ENCODE measurements around the gene UBQLN1. TPM values are rescaled to one million over a fixed set of nuclear protein-coding genes. Genes with fewer than 3 reads are reported as not detected.

The UBQLN1 gene
- total and polyA plus RNA-seq, 2 donors (not counting 3 experiments of a cell fraction or from before 2014, with no cell fraction given), result 66.1 to 110 TPM

DNA sequence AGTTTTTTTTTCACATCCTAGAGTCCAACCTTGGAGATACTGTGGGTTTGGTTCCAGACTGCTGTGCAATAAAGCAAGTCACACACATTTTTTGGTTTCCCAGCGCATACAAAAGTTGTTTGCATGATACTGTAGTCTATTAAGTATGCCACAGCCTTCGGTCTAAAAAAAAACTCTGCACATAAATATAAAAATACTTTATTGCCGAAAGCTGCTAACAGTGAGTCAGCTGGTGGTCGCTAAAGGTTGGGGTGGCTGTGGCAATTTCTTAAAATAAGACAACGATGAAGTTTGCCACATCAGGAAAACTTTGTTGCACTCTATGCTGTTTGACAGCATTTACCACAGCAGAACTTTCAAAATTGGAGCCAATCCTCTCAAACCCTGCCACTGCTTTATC, 37.4 kb downstream of the UBQLN1 start:
- H3K4me3 ChIP-seq (replicated peaks in 1 of 3; ENCODE audit: insufficient read depth in 1 of 3, low read depth in 1 of 3, low read length in 3 of 3), result no peak overlapping the region
- no peak for TF ChIP-seq POLR2AphosphoS5 (IDR thresholded peaks at IDR 0.05; ENCODE audit: insufficient read depth, low read depth, low read length)
- no peak for TF ChIP-seq POLR2A (IDR thresholded peaks at IDR 0.05; ENCODE audit: low read depth, low read length)
- no peak overlapping the region for H3K4me2 ChIP-seq (ENCODE audit: insufficient read depth, low read length)
- CTCF ChIA-PET, result no interaction called here
- H3K4me1 ChIP-seq (ENCODE audit: control insufficient read depth, extremely low read depth, insufficient read depth, low read length), result peaks cover 25% of the 10 kb centered on the region
- dilution Hi-C loops (cut with MboI; ENCODE audit: extremely low pct_ligation_motif_present, low sequenced_read_pairs) (no loop called here), intact Hi-C loops (cut with micrococcal nuclease) (no loop called here)
- no peak for DNase-seq (ENCODE audit: low read depth, low spot score)
- peaks cover 8 to 17% of the 10 kb centered on the region in 2 experiments for H3K36me3 ChIP-seq (ENCODE audit: control insufficient read depth in 2 of 2, extremely low read depth in 1 of 2, insufficient read depth in 2 of 2, low read length in 2 of 2)
- POLR2A ChIA-PET, result no interaction called here
- H2AFZ ChIP-seq (ENCODE audit: low read depth, low read length), result no peak overlapping the region
- peaks cover 57% of the 10 kb centered on the region for H3K79me2 ChIP-seq (ENCODE audit: control insufficient read depth, insufficient read depth, low read length)
- no peaks in the 10 kb centered on the region for H3K27me3 ChIP-seq (ENCODE audit: control insufficient read depth in 2 of 2, insufficient read depth in 2 of 2, low read length in 2 of 2)
- H3K9me1 ChIP-seq (replicated peaks; ENCODE audit: control insufficient read depth, extremely low read depth, insufficient read depth, low read length), result no peaks in the 10 kb centered on the region
- peaks cover 8% of the 10 kb centered on the region for H4K20me1 ChIP-seq (replicated peaks; ENCODE audit: control insufficient read depth, extremely low read depth, insufficient read depth, low read length)
- H3K27ac ChIP-seq (ENCODE audit: insufficient read depth, low read depth, low read length), result no peak overlapping the region
- H3K9ac ChIP-seq (replicated peaks; ENCODE audit: extremely low read depth, insufficient read depth, low read length), result no peak overlapping the region
- no peak for FAIRE-seq
- BruUV-seq (replicated peaks), result no TSS peak
- H3K9me3 ChIP-seq (replicated peaks; ENCODE audit: control insufficient read depth, insufficient read depth, low read length), result no peaks in the 10 kb centered on the region

DNA sequence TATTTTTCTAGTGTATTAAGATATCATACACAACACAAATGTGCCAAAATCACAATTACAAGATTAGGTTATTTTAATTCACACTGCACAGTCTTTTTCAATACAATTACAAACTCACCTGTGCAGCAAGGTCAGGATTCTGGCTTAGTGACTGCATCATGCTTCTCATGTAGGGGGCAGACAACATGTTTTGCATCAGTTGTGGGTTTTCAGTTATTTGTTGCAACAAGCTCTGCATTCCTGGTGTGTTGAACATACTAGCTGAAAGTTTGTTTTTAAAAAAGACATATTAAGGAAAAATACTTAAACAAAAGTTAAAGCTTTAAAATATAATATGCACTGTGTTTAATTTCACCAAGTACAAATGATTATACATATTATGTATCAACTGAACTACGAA, 38.7 kb downstream of the UBQLN1 start:
- peaks cover 52% of the 10 kb centered on the region for H3K79me2 ChIP-seq (ENCODE audit: control insufficient read depth, insufficient read depth, low read length)
- CTCF ChIA-PET, result interaction anchor here (1.1 kb wide), 1 partner anchor 9 kb away, joined by 3 read pairs; no protein-coding TSS in a partner anchor
- intact Hi-C loops (cut with micrococcal nuclease), result no loop called here

More for the DNA sequence above, 38.7 kb downstream of the UBQLN1 start:
- dilution Hi-C loops (cut with MboI; ENCODE audit: extremely low pct_ligation_motif_present, low sequenced_read_pairs), result no loop called here
- H3K9me3 ChIP-seq (replicated peaks; ENCODE audit: control insufficient read depth, insufficient read depth, low read length), result no peaks in the 10 kb centered on the region
- peaks cover 31% of the 10 kb centered on the region for H3K4me1 ChIP-seq (ENCODE audit: control insufficient read depth, extremely low read depth, insufficient read depth, low read length)
- H3K4me2 ChIP-seq (ENCODE audit: insufficient read depth, low read length), result no peak overlapping the region
- H3K27ac ChIP-seq (ENCODE audit: insufficient read depth, low read depth, low read length), result no peak overlapping the region
- POLR2A ChIA-PET, result no interaction called here
- no peak for TF ChIP-seq JUN (IDR thresholded peaks at IDR 0.05; ENCODE audit: borderline replicate concordance, insufficient read depth, insufficient read length, low read depth)
- TF ChIP-seq EZH2 (IDR thresholded peaks at IDR 0.05; ENCODE audit: borderline replicate concordance, low read depth, low read length, severe bottlenecking), result no peak
- no peak for TF ChIP-seq MYC (IDR thresholded peaks at IDR 0.05; ENCODE audit: low read depth, low read length)
- TF ChIP-seq FOS (IDR thresholded peaks at IDR 0.05; ENCODE audit: borderline replicate concordance, insufficient read depth, low read length), result no peak
- TF ChIP-seq GATA2 (IDR thresholded peaks at IDR 0.05; ENCODE audit: insufficient read depth, insufficient read length, low read depth, low read length), result no peak
- TF ChIP-seq, protein P1, sequence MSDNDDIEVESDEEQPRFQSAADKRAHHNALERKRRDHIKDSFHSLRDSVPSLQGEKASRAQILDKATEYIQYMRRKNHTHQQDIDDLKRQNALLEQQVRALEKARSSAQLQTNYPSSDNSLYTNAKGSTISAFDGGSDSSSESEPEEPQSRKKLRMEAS (IDR thresholded peaks at IDR 0.05; ENCODE audit: insufficient read depth, insufficient read length), result no peak
- TF ChIP-seq, protein P2, sequence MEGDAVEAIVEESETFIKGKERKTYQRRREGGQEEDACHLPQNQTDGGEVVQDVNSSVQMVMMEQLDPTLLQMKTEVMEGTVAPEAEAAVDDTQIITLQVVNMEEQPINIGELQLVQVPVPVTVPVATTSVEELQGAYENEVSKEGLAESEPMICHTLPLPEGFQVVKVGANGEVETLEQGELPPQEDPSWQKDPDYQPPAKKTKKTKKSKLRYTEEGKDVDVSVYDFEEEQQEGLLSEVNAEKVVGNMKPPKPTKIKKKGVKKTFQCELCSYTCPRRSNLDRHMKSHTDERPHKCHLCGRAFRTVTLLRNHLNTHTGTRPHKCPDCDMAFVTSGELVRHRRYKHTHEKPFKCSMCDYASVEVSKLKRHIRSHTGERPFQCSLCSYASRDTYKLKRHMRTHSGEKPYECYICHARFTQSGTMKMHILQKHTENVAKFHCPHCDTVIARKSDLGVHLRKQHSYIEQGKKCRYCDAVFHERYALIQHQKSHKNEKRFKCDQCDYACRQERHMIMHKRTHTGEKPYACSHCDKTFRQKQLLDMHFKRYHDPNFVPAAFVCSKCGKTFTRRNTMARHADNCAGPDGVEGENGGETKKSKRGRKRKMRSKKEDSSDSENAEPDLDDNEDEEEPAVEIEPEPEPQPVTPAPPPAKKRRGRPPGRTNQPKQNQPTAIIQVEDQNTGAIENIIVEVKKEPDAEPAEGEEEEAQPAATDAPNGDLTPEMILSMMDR (IDR thresholded peaks at IDR 0.05; ENCODE audit: extremely low read depth in 1 of 2, insufficient read depth in 1 of 2, low read depth in 1 of 2, low read length in 2 of 2), result no peak
- no peak for TF ChIP-seq POLR2AphosphoS5 (IDR thresholded peaks at IDR 0.05; ENCODE audit: insufficient read depth, low read depth, low read length)
- TF ChIP-seq POLR2A (IDR thresholded peaks at IDR 0.05; ENCODE audit: low read depth, low read length), result no peak
- no peak overlapping the region for H3K9ac ChIP-seq (replicated peaks; ENCODE audit: extremely low read depth, insufficient read depth, low read length)
- no peak overlapping the region for H2AFZ ChIP-seq (ENCODE audit: low read depth, low read length)
- no peak overlapping the region for H3K4me3 ChIP-seq (replicated peaks in 1 of 3; ENCODE audit: insufficient read depth in 1 of 3, low read depth in 1 of 3, low read length in 3 of 3)
- H4K20me1 ChIP-seq (replicated peaks; ENCODE audit: control insufficient read depth, extremely low read depth, insufficient read depth, low read length), result peaks cover 8% of the 10 kb centered on the region
- no peaks in the 10 kb centered on the region for H3K27me3 ChIP-seq (ENCODE audit: control insufficient read depth in 2 of 2, insufficient read depth in 2 of 2, low read length in 2 of 2)
- no peaks in the 10 kb centered on the region for H3K9me1 ChIP-seq (replicated peaks; ENCODE audit: control insufficient read depth, extremely low read depth, insufficient read depth, low read length)
- BruUV-seq (replicated peaks), result no TSS peak
- no peak for DNase-seq (ENCODE audit: low read depth, low spot score)
- H3K36me3 ChIP-seq (ENCODE audit: control insufficient read depth in 2 of 2, extremely low read depth in 1 of 2, insufficient read depth in 2 of 2, low read length in 2 of 2), result peaks cover 6 to 10% of the 10 kb centered on the region in 2 experiments
- FAIRE-seq, result no peak
